B cell (primary cell): ENCODE results near the gene ARHGEF4. TPM values are rescaled to one million over a fixed set of nuclear protein-coding genes. Genes with fewer than 3 reads are reported as not detected.

Source experiments
- ATAC-seq: fragments of 200-7000 bp; cut with Tn5 transposase; one replicate; pipeline ENCODE4 v1.10.0; 2021; ENCODE audit warnings: low read depth, mild to moderate bottlenecking, moderate number of reproducible peaks, moderate library complexity
- CTCF ChIA-PET: fragments of 350-600 bp; sonication (Branson Sonifier 250); formaldehyde crosslinking; loops from one replicate; lab custom pipeline; 2021; ENCODE audit warnings: antibody characterized with exemption, inconsistent platforms; lab: Charles Lee
- POLR2A ChIA-PET: fragments of 350-600 bp; sonication (Branson Sonifier 250); formaldehyde crosslinking; loops from one replicate; lab custom pipeline; 2021; ENCODE audit warnings: antibody characterized with exemption; lab: Charles Lee
- DNase-seq: peaks from one replicate; pipeline ENCODE4 v3.0.0; 2013
- H2AFZ ChIP-seq: 2 replicates; pipeline ENCODE4 v1.6.1; 2012; ENCODE audit warnings: mild to moderate bottlenecking, low read depth, low read length; ENCODE audit not compliant: insufficient read depth, poor library complexity, severe bottlenecking
- H3K27ac ChIP-seq, 2 donors: 1 replicate in 1 of 2; 2 replicates in 1 of 2; pipeline ENCODE4 v1.5.1; 2012 to 2013; ENCODE audit warnings: low read length in 2 of 2, mild to moderate bottlenecking in 2 of 2, moderate library complexity in 1 of 2
- H3K27me3 ChIP-seq, 4 experiments: fragments of 200-600 bp in 1 of 4; sonication (generic) in 1 of 4; replicated peaks in 1 of 4; 1 replicate in 2 of 4; 2 replicates in 2 of 4; pipeline versions ENCODE4 v1.6.1 to v1.7.0; 2013 to 2016; ENCODE audit warnings: low read length in 3 of 4, mild to moderate bottlenecking in 2 of 4, mixed read lengths in 1 of 4, moderate library complexity in 1 of 4; ENCODE audit not compliant: insufficient read depth in 4 of 4, control insufficient read depth in 3 of 4; ENCODE audit errors: control extremely low read depth in 1 of 4
- H3K36me3 ChIP-seq, 2 experiments: replicated peaks in 1 of 2; 1 replicate in 1 of 2; 2 replicates in 1 of 2; pipeline versions ENCODE4 v1.6.1 to v1.7.1; 2013; ENCODE audit warnings: low read length in 1 of 2; ENCODE audit not compliant: insufficient read depth in 2 of 2, control insufficient read depth in 1 of 2; ENCODE audit errors: control extremely low read depth in 1 of 2, extremely low read depth in 1 of 2
- H3K4me1 ChIP-seq, 2 donors: fragments of 200-600 bp in 1 of 2; sonication (generic) in 1 of 2; 1 replicate in 1 of 2; 2 replicates in 1 of 2; pipeline versions ENCODE4 v1.5.1 to v1.6.1; 2013 to 2017; ENCODE audit warnings: low read length in 2 of 2; ENCODE audit not compliant: control insufficient read depth in 2 of 2, insufficient read depth in 2 of 2
- H3K4me2 ChIP-seq: replicated peaks from 2 replicates; pipeline ENCODE3; 2012; ENCODE audit warnings: mild to moderate bottlenecking, low read depth, low read length; ENCODE audit not compliant: poor library complexity, severe bottlenecking
- H3K4me3 ChIP-seq, 5 experiments: fragments of 200-600 bp in 1 of 5; sonication (generic) in 1 of 5; 1 replicate in 3 of 5; 2 replicates in 2 of 5; pipeline versions ENCODE4 v1.5.1 to v1.7.0; 2011 to 2016; ENCODE audit warnings: low read length in 4 of 5, mild to moderate bottlenecking in 4 of 5, low read depth in 2 of 5, control low read depth in 1 of 5, moderate library complexity in 1 of 5; ENCODE audit not compliant: insufficient read depth in 1 of 5; ENCODE audit errors: control extremely low read depth in 1 of 5, extremely low read depth in 1 of 5
- H3K79me2 ChIP-seq: fragments of 200-600 bp; sonication (generic); one replicate; pipeline ENCODE4 v1.6.0; 2016; ENCODE audit warnings: low read length; ENCODE audit not compliant: control insufficient read depth, insufficient read depth
- H3K9ac ChIP-seq: fragments of 200-600 bp; sonication (generic); 2 replicates; pipeline ENCODE4 v1.6.1; 2017; ENCODE audit warnings: mild to moderate bottlenecking, low read length, moderate library complexity
- H3K9me3 ChIP-seq, 3 donors: one replicate each; pipeline versions ENCODE4 v1.6.1 to v1.7.1; 2013; ENCODE audit warnings: low read length in 2 of 3; ENCODE audit not compliant: control insufficient read depth in 2 of 3, insufficient read depth in 1 of 3; ENCODE audit errors: control extremely low read depth in 1 of 3
- H4K20me1 ChIP-seq: 2 replicates; pipeline ENCODE4 v1.6.0; 2012; ENCODE audit warnings: mild to moderate bottlenecking, low read length; ENCODE audit not compliant: insufficient read depth, control insufficient read depth, poor library complexity, severe bottlenecking
- H3K27ac Mint-ChIP-seq: one replicate; pipeline ENCODE4 v1.8.0; 2021; ENCODE audit warnings: mixed read lengths
- H3K27me3 Mint-ChIP-seq: one replicate; pipeline ENCODE4 v1.8.0; 2021; ENCODE audit warnings: mixed read lengths
- H3K4me1 Mint-ChIP-seq: one replicate; pipeline ENCODE4 v1.8.0; 2021; ENCODE audit warnings: mixed read lengths
- H3K4me3 Mint-ChIP-seq: one replicate; pipeline ENCODE4 v1.8.0; 2021; ENCODE audit warnings: mixed read lengths
- H3K9me3 Mint-ChIP-seq: one replicate; pipeline ENCODE4 v1.8.0; 2022; ENCODE audit warnings: mixed read lengths; ENCODE audit not compliant: insufficient read depth
- CTCF ChIP-seq: fragments of 200-600 bp; IDR thresholded peaks from one replicate; pipeline ENCODE4 v1.8.0; 2022; ENCODE audit warnings: antibody characterized with exemption, mild to moderate bottlenecking
- EZH2 ChIP-seq: IDR thresholded peaks from 2 replicates; pipeline ENCODE4 v1.6.1; 2012; ENCODE audit warnings: borderline replicate concordance, low read depth, mild to moderate bottlenecking, moderate library complexity, low read length; ENCODE audit not compliant: insufficient read depth, poor library complexity, severe bottlenecking
- WGBS: methylation state at CpG from one replicate; pipeline ENCODE4 v1.1.5; 2013; ENCODE audit warnings: missing lambda C conversion rate; ENCODE audit not compliant: insufficient coverage; 5-methylcytosine and 5-hydroxymethylcytosine counted together
- intact Hi-C: fragments of 100-400 bp; cut with micrococcal nuclease; formaldehyde crosslinking; loops from one replicate; pipeline ENCODE4 v1.10.0; 2022
- polyA plus RNA-seq: library from polyadenylated mRNA; depleted of rRNA; stranded (reverse); fragments of >200 nt; gene quantifications from 2 replicates; pipeline ENCODE4 v1.2.3, GENCODE V29; 2012
- total RNA-seq, 2 donors: library from RNA; stranded (reverse); fragments of 120-200 nt in 1 of 2; gene quantifications; 1 replicate in 1 of 2; 2 replicates in 1 of 2; pipeline versions ENCODE4 v1.2.3 to v1.2.4, GENCODE V29; 2013 to 2022

ARHGEF4 gene
- total and polyA plus RNA-seq, 2 donors (not counting 1 experiment from before 2014, with no cell fraction given), result 2.1 TPM; not detected in 1

DNA sequence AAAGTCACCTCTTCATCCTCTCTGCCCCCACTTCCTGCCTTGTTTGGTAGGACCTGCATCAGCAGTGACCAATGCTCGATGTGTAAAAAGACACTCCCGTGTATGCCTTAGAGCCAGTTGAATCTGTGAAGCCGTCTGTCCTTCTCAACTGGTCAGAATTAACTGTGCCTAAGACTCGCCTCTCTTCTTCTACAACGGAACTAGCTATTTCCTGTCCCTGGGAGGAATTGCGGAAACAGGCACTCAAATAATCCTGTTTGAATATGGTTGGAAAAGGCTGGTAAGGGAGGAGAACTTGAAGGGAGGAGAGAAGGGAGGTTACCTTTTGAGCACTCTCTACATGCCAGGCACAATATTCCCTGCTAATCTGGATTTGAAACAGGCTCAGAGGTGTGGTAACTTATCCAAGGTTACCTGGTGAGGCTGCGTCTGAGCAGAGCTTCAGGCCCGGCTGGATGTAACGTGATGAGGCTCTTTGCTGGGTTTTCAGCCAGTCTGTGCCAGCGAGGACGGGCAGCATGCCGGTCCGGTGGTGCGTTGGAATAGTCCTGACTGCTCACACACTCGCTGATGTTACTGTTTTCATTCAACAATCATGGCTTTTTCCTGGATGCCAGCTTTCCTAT, 129.5 kb downstream of the ARHGEF4 start:
- no peak overlapping the region for H2AFZ ChIP-seq
- CTCF ChIA-PET, result no interaction called here

More for the DNA sequence above, 129.5 kb downstream of the ARHGEF4 start:
- H3K27ac Mint-ChIP-seq, result no peak overlapping the region
- Histone ChIP-seq H3K36me3 (no peaks in the 10 kb centered on the region), H3K79me2 (no peaks in the 10 kb centered on the region), H4K20me1 (no peaks in the 10 kb centered on the region), H3K9ac (no peak overlapping the region), H3K4me1 (no peaks in the 10 kb centered on the region), H3K27ac (no peak overlapping the region), H3K4me3 (no peak overlapping the region), H3K4me2 (no peak overlapping the region), H3K9me3 (no peaks in the 10 kb centered on the region), H3K27me3 (peaks cover 0 to 34% (median 10%) of the 10 kb centered on the region in 4 experiments)
- no peaks in the 10 kb centered on the region for H3K9me3 Mint-ChIP-seq
- peaks cover 52% of the 10 kb centered on the region for H3K27me3 Mint-ChIP-seq
- ATAC-seq (no peak), DNase-seq (no peak)
- no peak overlapping the region for H3K4me3 Mint-ChIP-seq
- POLR2A ChIA-PET, result no interaction called here
- 56% methylated on average over 12 of the region's 15 CpGs for WGBS
- TF ChIP-seq EZH2 (no peak), CTCF (no peak)
- intact Hi-C loops, result no loop called here
- peaks cover 6% of the 10 kb centered on the region for H3K4me1 Mint-ChIP-seq
